ENCODE data around the gene HAX1. TPM values are rescaled to one million over a fixed set of nuclear protein-coding genes. Genes with fewer than 3 reads are reported as not detected.

Gene HAX1
- total RNA-seq, 1 donor from 2014 or later, result 110 TPM

Other genes with a start within 250 kb of the HAX1 start
- 0.39 TPM for gene NUP210L, start 117.6 kb upstream of the HAX1 start, total RNA-seq
- 242 TPM for gene TPM3, start 80.5 kb upstream of the HAX1 start, total RNA-seq
- gene CFAP141, start 66.3 kb upstream of the HAX1 start, total RNA-seq, result not detected
- gene UBAP2L, start 51.7 kb upstream of the HAX1 start, total RNA-seq, result 195 TPM
- not detected for gene AQP10, start 48.5 kb downstream of the HAX1 start, total RNA-seq
- gene ATP8B2, start 52.9 kb downstream of the HAX1 start, total RNA-seq, result 40.7 TPM
- 12.5 TPM for gene IL6R, start 132.7 kb downstream of the HAX1 start, total RNA-seq
- gene TDRD10, start 229.6 kb downstream of the HAX1 start, total RNA-seq, result 3.3 TPM
- 13.3 TPM for gene SHE, start 229.8 kb downstream of the HAX1 start, total RNA-seq

Measured in ureter (tissue), 1 donor.